Activated CD8-positive, alpha-beta memory T cell treated with anti-CD3 and anti-CD28 coated beads for 1 hour (primary cell): ENCODE measurements around the gene METTL6.
"Not testable (repeated sequence)": the region's sequence is repeated elsewhere in the genome, so short reads cannot be mapped to it uniquely, and the experiment has no call there.

Source experiments
- DNase-seq, 2 donors: peaks; one replicate each; pipeline ENCODE4 v3.0.0-alpha.2; 2020; ENCODE audit warnings: low read depth in 1 of 2; ENCODE audit errors: extremely low read depth in 1 of 2

The METTL6 gene

GRCh38 chr3:15427182-15427880 lies at the start of gene METTL6, which contains the start of gene EAF1:
TSS of gene METTL6 (minus strand) at chr3:15427544. CDS start at chr3:15426511, 1,033 bp downstream.
TSS of gene EAF1 (plus strand) at chr3:15427598. CDS start at chr3:15427780, 182 bp downstream.
- peak; percentile 61 to 76 for DNase-seq

- no peak for DNase-seq
Measured at GRCh38 chr3:15476378-15476777, 49.0 kb upstream of the METTL6 start.

GRCh38 chr3:15475161-15475560 lies 47.8 kb upstream of the METTL6 start:
- DNase-seq, result no peak

GRCh38 chr3:15471861-15472260 lies 44.5 kb upstream of the METTL6 start:
- DNase-seq, result no peak

- no peak for DNase-seq
Measured at GRCh38 chr3:15470849-15471248, 43.5 kb upstream of the METTL6 start.

- no peak for DNase-seq
Measured at GRCh38 chr3:15470261-15470660, 42.9 kb upstream of the METTL6 start.

- DNase-seq, result no peak
Measured at GRCh38 chr3:15467227-15468181, 40.2 kb upstream of the METTL6 start.

- DNase-seq, result no peak
Measured at GRCh38 chr3:15465876-15466585, 38.7 kb upstream of the METTL6 start.

- no peak for DNase-seq
Measured at GRCh38 chr3:15462451-15462850, 35.1 kb upstream of the METTL6 start.

- no peak for DNase-seq
Measured at GRCh38 chr3:15460891-15461531, 33.7 kb upstream of the METTL6 start.

GRCh38 chr3:15458212-15458780 lies 31.0 kb upstream of the METTL6 start:
- DNase-seq, result no peak

- DNase-seq, result not testable (repeated sequence)
Measured at GRCh38 chr3:15456915-15457314, 29.6 kb upstream of the METTL6 start.

GRCh38 chr3:15456321-15456720 lies 29.0 kb upstream of the METTL6 start:
- no peak for DNase-seq

GRCh38 chr3:15455756-15456155 lies 28.4 kb upstream of the METTL6 start:
- DNase-seq, result no peak

- DNase-seq, result no peak
Measured at GRCh38 chr3:15454965-15455364, 27.6 kb upstream of the METTL6 start.

GRCh38 chr3:15453991-15454625 lies 26.8 kb upstream of the METTL6 start:
- no peak for DNase-seq

GRCh38 chr3:15453501-15453900 lies 26.2 kb upstream of the METTL6 start:
- DNase-seq, result no peak

- DNase-seq, result no peak
Measured at GRCh38 chr3:15452961-15453360, 25.6 kb upstream of the METTL6 start.

- DNase-seq, result no peak
Measured at GRCh38 chr3:15452156-15452555, 24.8 kb upstream of the METTL6 start.
